Calu3 (cell line): Measurements from ENCODE around the gene ATP6V1G1. TPM values are rescaled to one million over a fixed set of nuclear protein-coding genes. Genes with fewer than 3 reads are reported as not detected.

Source experiments
- BruUV-seq: library from RNA; stranded (reverse); fragments of 400-500 nt; replicated peaks from 2 replicates; lab custom pipeline; 2021; lab: Mats Ljungman, UMichigan
- CTCF ChIA-PET: fragments of 300-600 bp; sonication (Branson Sonifier 250); formaldehyde crosslinking; loops from one replicate; lab custom pipeline; 2022; ENCODE audit warnings: antibody characterized with exemption; lab: Charles Lee
- DNase-seq: peaks from one replicate; pipeline ENCODE4 v3.0.0; 2022
- H3K27ac Mint-ChIP-seq: one replicate; pipeline ENCODE4 v1.8.0; 2022; ENCODE audit warnings: mixed read lengths; ENCODE audit not compliant: unreplicated experiment
- H3K27me3 Mint-ChIP-seq: one replicate; pipeline ENCODE4 v1.8.0; 2022; ENCODE audit warnings: mixed read lengths; ENCODE audit not compliant: unreplicated experiment
- H3K36me3 Mint-ChIP-seq: one replicate; pipeline ENCODE4 v1.8.0; 2022; ENCODE audit warnings: mild to moderate bottlenecking, moderate library complexity, mixed read lengths; ENCODE audit not compliant: insufficient read depth, unreplicated experiment
- H3K4me1 Mint-ChIP-seq: one replicate; pipeline ENCODE4 v1.8.0; 2022; ENCODE audit warnings: mild to moderate bottlenecking, low read depth, mixed read lengths; ENCODE audit not compliant: unreplicated experiment
- H3K4me3 Mint-ChIP-seq: one replicate; pipeline ENCODE4 v1.8.0; 2022; ENCODE audit warnings: mild to moderate bottlenecking, low read depth, moderate library complexity, mixed read lengths; ENCODE audit not compliant: unreplicated experiment
- H3K9me3 Mint-ChIP-seq: one replicate; pipeline ENCODE4 v1.8.0; 2022; ENCODE audit warnings: low read depth, mixed read lengths; ENCODE audit not compliant: unreplicated experiment
- CTCF ChIP-seq: fragments of 200-600 bp; IDR thresholded peaks from one replicate; pipeline ENCODE4 v1.8.0; 2022; ENCODE audit warnings: antibody characterized with exemption; ENCODE audit not compliant: unreplicated experiment
- intact Hi-C: fragments of 100-400 bp; cut with micrococcal nuclease; formaldehyde crosslinking; loops from one replicate; pipeline ENCODE4 v1.10.0; 2022; ENCODE audit not compliant: unreplicated experiment
- total RNA-seq: library from RNA; stranded (reverse); gene quantifications from 2 replicates; pipeline ENCODE4 v1.2.3, GENCODE V29; 2022

Gene ATP6V1G1
- total RNA-seq, 1 experiment from 2014 or later, result 50.1 TPM

GRCh38 chr9:114613919-114614318 lies 26.4 kb downstream of the ATP6V1G1 start:
- no peak overlapping the region for H3K4me3 Mint-ChIP-seq
- CTCF ChIA-PET, result interaction anchor here (0.6 kb wide), 1 partner anchor 26 kb away, joined by 3 read pairs; no protein-coding TSS in a partner anchor
- no peaks in the 10 kb centered on the region for H3K9me3 Mint-ChIP-seq
- intact Hi-C loops, result no loop called here
- no peaks in the 10 kb centered on the region for H3K27me3 Mint-ChIP-seq
- H3K4me1 Mint-ChIP-seq, result no peaks in the 10 kb centered on the region
- no peak overlapping the region for H3K27ac Mint-ChIP-seq
- TF ChIP-seq CTCF, result no peak
- no TSS peak for BruUV-seq
- peaks cover 19% of the 10 kb centered on the region for H3K36me3 Mint-ChIP-seq
- DNase-seq, result no peak

GRCh38 chr9:114614373-114614772 lies 26.8 kb downstream of the ATP6V1G1 start:
- no peaks in the 10 kb centered on the region for H3K4me1 Mint-ChIP-seq
- CTCF ChIA-PET, result interaction anchor here (0.6 kb wide), 1 partner anchor 26 kb away, joined by 3 read pairs; no protein-coding TSS in a partner anchor
- no peak overlapping the region for H3K27ac Mint-ChIP-seq
- intact Hi-C loops, result no loop called here
- no peaks in the 10 kb centered on the region for H3K27me3 Mint-ChIP-seq
- no peak for DNase-seq
- BruUV-seq, result no TSS peak
- no peak for TF ChIP-seq CTCF
- H3K36me3 Mint-ChIP-seq, result peaks cover 17% of the 10 kb centered on the region
- no peak overlapping the region for H3K4me3 Mint-ChIP-seq
- no peaks in the 10 kb centered on the region for H3K9me3 Mint-ChIP-seq

GRCh38 chr9:114616684-114617520 lies 29.3 kb downstream of the ATP6V1G1 start:
- CTCF ChIA-PET, result interaction anchor here (1.1 kb wide), 1 partner anchor 12 kb away, joined by 4 read pairs; no protein-coding TSS in a partner anchor
- DNase-seq, result no peak
- Mint-ChIP-seq H3K4me3 (no peak overlapping the region), H3K27ac (no peak overlapping the region), H3K27me3 (no peaks in the 10 kb centered on the region), H3K9me3 (no peaks in the 10 kb centered on the region), H3K36me3 (peaks cover 5% of the 10 kb centered on the region), H3K4me1 (peaks cover 10% of the 10 kb centered on the region)
- no TSS peak for BruUV-seq
- TF ChIP-seq CTCF, result no peak
- intact Hi-C loops, result no loop called here

DNA sequence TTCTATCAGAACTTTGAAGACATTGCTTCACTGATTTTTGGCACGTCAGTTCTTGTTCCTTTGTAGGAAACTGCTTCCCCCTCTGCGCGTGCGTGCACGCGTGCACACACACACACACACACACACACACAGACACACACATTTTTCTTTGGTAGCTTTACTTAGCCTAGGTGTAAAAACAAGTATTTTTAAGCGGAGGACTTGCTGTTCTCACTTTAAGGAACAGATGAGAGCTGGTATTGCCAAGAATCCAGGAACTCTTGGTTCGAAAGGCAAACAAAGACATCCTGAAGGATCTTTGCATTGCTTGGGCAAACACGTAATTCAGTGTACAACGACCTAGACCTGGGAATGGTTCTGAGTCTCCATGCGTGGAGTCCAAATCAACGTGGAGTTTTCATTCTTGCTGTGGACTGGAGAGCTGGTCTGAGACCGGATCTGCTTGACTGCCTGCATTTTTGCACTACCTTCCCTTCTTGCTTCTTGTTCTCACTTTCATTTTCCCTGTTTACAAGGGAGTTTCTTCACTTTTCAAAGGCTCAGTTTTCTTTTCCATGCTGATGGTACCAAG lies 31.7 kb downstream of the ATP6V1G1 start:
- intact Hi-C loops, result no loop called here
- no peak for DNase-seq
- no peak overlapping the region for H3K4me3 Mint-ChIP-seq
- no peak for TF ChIP-seq CTCF
- CTCF ChIA-PET, result no interaction called here
- BruUV-seq, result no TSS peak
- H3K27ac Mint-ChIP-seq, result no peak overlapping the region
- no peaks in the 10 kb centered on the region for H3K9me3 Mint-ChIP-seq
- H3K4me1 Mint-ChIP-seq, result peaks cover 12% of the 10 kb centered on the region
- no peaks in the 10 kb centered on the region for H3K36me3 Mint-ChIP-seq
- H3K27me3 Mint-ChIP-seq, result no peaks in the 10 kb centered on the region
